CD14-positive monocyte (primary cell): ENCODE data around the gene AIG1. TPM values are rescaled to one million over a fixed set of nuclear protein-coding genes. Genes with fewer than 3 reads are reported as not detected.

Experiments
- DNase-seq, 3 donors: peaks; one replicate each; pipeline ENCODE4 v3.0.0-alpha.2; 2011 to 2022
- H2AFZ ChIP-seq: 2 replicates; pipeline ENCODE4 v1.6.0; 2012; ENCODE audit warnings: mild to moderate bottlenecking, low read depth, low read length, inconsistent platforms; ENCODE audit not compliant: insufficient read depth, poor library complexity, severe bottlenecking
- H3K27ac ChIP-seq, 2 donors: 1 replicate in 1 of 2; 2 replicates in 1 of 2; pipeline ENCODE4 v1.5.1; 2012 to 2013; ENCODE audit warnings: low read length in 2 of 2, control low read depth in 1 of 2, inconsistent platforms in 1 of 2, low read depth in 1 of 2, mild to moderate bottlenecking in 1 of 2
- H3K27me3 ChIP-seq, 2 donors: one replicate each; pipeline versions ENCODE4 v1.6.0 to v1.6.1; 2011 to 2013; ENCODE audit warnings: low read length in 2 of 2; ENCODE audit not compliant: control insufficient read depth in 2 of 2, insufficient read depth in 2 of 2
- H3K36me3 ChIP-seq, 2 donors: replicated peaks in 1 of 2; 1 replicate in 1 of 2; 2 replicates in 1 of 2; pipeline versions ENCODE4 v1.5.1 to v1.6.1; 2012 to 2013; ENCODE audit warnings: low read length in 2 of 2, control low read depth in 1 of 2, inconsistent platforms in 1 of 2, mild to moderate bottlenecking in 1 of 2; ENCODE audit not compliant: insufficient read depth in 2 of 2, control insufficient read depth in 1 of 2
- H3K4me1 ChIP-seq, 2 donors: 1 replicate in 1 of 2; 2 replicates in 1 of 2; pipeline versions ENCODE4 v1.5.1 to v1.6.1; 2012 to 2013; ENCODE audit warnings: low read length in 2 of 2, control low read depth in 1 of 2, inconsistent platforms in 1 of 2, mild to moderate bottlenecking in 1 of 2, moderate library complexity in 1 of 2; ENCODE audit not compliant: insufficient read depth in 2 of 2, control insufficient read depth in 1 of 2
- H3K4me2 ChIP-seq: replicated peaks from 2 replicates; pipeline ENCODE3; 2012; ENCODE audit warnings: low read length, moderate library complexity, mild to moderate bottlenecking; ENCODE audit not compliant: poor library complexity, severe bottlenecking; ENCODE audit errors: extremely low read depth
- H3K4me3 ChIP-seq, 3 experiments: fragments of 200-600 bp in 1 of 3; sonication (generic) in 1 of 3; replicated peaks in 1 of 3; 1 replicate in 2 of 3; 2 replicates in 1 of 3; pipeline ENCODE4 v1.5.1; 2011 to 2013; ENCODE audit warnings: low read length in 3 of 3, mild to moderate bottlenecking in 3 of 3, control low read depth in 2 of 3, low read depth in 2 of 3, inconsistent platforms in 1 of 3, moderate library complexity in 1 of 3
- H3K79me2 ChIP-seq: 2 replicates; pipeline ENCODE4 v1.6.0; 2012; ENCODE audit warnings: mild to moderate bottlenecking, control low read depth, inconsistent platforms, low read length, moderate library complexity; ENCODE audit not compliant: insufficient read depth
- H3K9ac ChIP-seq: 2 replicates; pipeline ENCODE4 v1.6.0; 2017; ENCODE audit warnings: low read length, mild to moderate bottlenecking; ENCODE audit not compliant: insufficient read depth, poor library complexity, severe bottlenecking
- H3K9me3 ChIP-seq, 2 donors: replicated peaks in 1 of 2; 1 replicate in 1 of 2; 2 replicates in 1 of 2; pipeline versions ENCODE4 v1.5.1 to v1.6.1; 2012 to 2013; ENCODE audit warnings: low read length in 2 of 2, control low read depth in 1 of 2; ENCODE audit not compliant: control insufficient read depth in 1 of 2, insufficient read depth in 1 of 2
- H4K20me1 ChIP-seq: 2 replicates; pipeline ENCODE4 v1.6.0; 2012; ENCODE audit warnings: mild to moderate bottlenecking, low read length, control low read depth, moderate library complexity; ENCODE audit not compliant: insufficient read depth
- H3K27ac Mint-ChIP-seq, 7 donors: one replicate each; pipeline ENCODE4 v1.8.0; 2020; ENCODE audit warnings: mild to moderate bottlenecking in 7 of 7, mixed read lengths in 7 of 7, moderate library complexity in 6 of 7, inconsistent platforms in 2 of 7
- H3K27me3 Mint-ChIP-seq, 3 donors: one replicate each; pipeline ENCODE4 v1.8.0; 2021 to 2022; ENCODE audit warnings: low read depth in 3 of 3, mild to moderate bottlenecking in 3 of 3, mixed read lengths in 3 of 3, moderate library complexity in 3 of 3, inconsistent platforms in 1 of 3
- H3K36me3 Mint-ChIP-seq, 2 donors: one replicate each; pipeline ENCODE4 v1.8.0; 2020; ENCODE audit warnings: mixed read lengths in 2 of 2, inconsistent platforms in 1 of 2, mild to moderate bottlenecking in 1 of 2
- H3K4me1 Mint-ChIP-seq: one replicate; pipeline ENCODE4 v1.8.0; 2020; ENCODE audit warnings: mild to moderate bottlenecking, mixed read lengths
- H3K4me3 Mint-ChIP-seq, 2 donors: one replicate each; pipeline ENCODE4 v1.8.0; 2020; ENCODE audit warnings: mild to moderate bottlenecking in 2 of 2, mixed read lengths in 2 of 2, moderate library complexity in 1 of 2
- H3K9me3 Mint-ChIP-seq, 7 donors: one replicate each; pipeline ENCODE4 v1.8.0; 2020 to 2022; ENCODE audit warnings: mixed read lengths in 7 of 7, mild to moderate bottlenecking in 6 of 7, moderate library complexity in 6 of 7, inconsistent platforms in 2 of 7
- WGBS: methylation state at CpG from one replicate; pipeline ENCODE4 v1.1.5; 2013; ENCODE audit warnings: missing lambda C conversion rate; ENCODE audit not compliant: insufficient coverage; 5-methylcytosine and 5-hydroxymethylcytosine counted together
- intact Hi-C, 2 donors: fragments of 100-400 bp; cut with micrococcal nuclease; formaldehyde crosslinking; loops; one replicate each; pipeline versions ENCODE4 v1.15.0 to v1.15.1; 2023
- polyA plus RNA-seq, 3 donors: library from polyadenylated mRNA; depleted of rRNA in 1 of 3; unstranded in 2 of 3; stranded (reverse) in 1 of 3; fragments of 300-500 nt in 2 of 3; fragments of >200 nt in 1 of 3; fragmentation: Illumina TruSeq in 2 of 3; gene quantifications; 1 replicate in 2 of 3; 2 replicates in 1 of 3; pipeline ENCODE4 v1.2.3, GENCODE V29; 2012 to 2021
- TF ChIP-seq, protein P1 (sequence below): fragments of 200-600 bp; IDR thresholded peaks from one replicate; pipeline ENCODE4 v1.8.0; 2022; ENCODE audit warnings: antibody characterized with exemption, mild to moderate bottlenecking

AIG1 gene
- polyA plus RNA-seq, 3 donors: 6.7 to 7.6 (median 6.8) TPM

DNA sequence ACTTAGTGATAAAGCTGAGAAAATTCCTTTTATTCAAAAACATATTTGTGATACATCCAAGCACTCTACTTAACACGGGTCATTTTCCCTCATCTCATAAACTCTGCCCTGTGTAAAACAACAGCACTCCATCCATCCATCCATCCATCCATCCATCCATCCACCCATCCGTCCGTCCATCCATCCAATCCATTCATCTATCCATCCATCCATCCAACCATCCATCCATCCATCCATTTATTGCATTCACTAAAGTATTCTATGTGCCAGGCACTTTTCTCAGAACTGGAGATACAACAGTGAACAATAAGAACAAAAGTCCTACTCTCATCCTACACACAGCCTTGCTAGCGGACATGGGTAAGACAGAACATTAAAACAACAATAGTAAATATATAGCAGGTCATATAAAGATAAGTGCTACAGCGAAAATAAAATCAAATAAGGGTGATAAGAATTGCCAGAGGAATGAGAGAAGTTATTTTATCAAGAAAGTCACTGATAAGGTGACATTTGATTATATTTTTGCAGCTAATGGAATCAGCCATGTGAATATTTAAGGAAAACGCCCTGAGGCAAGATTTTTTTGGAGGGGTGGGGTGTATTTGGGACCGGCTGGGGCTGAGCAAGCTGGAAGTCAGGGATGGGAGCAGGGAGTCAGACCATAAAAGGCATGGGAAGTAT, 311.7 kb downstream of the AIG1 start:
- no peak overlapping the region for H3K9ac ChIP-seq
- no peaks in the 10 kb centered on the region for H3K9me3 ChIP-seq
- no peaks in the 10 kb centered on the region for H3K27me3 ChIP-seq
- H4K20me1 ChIP-seq: no peaks in the 10 kb centered on the region
- DNase-seq: no peak
- intact Hi-C loops: no loop called here
- no peaks in the 10 kb centered on the region for H3K79me2 ChIP-seq
- no peak overlapping the region for H3K4me2 ChIP-seq
- H3K4me1 ChIP-seq: no peaks in the 10 kb centered on the region
- peaks cover 5% of the 10 kb centered on the region for H3K4me1 Mint-ChIP-seq
- no peak overlapping the region for H3K27ac ChIP-seq
- peaks cover 0 to 3% (median 0%) of the 10 kb centered on the region in 7 donors for H3K9me3 Mint-ChIP-seq
- 91% methylated on average over 6 of the region's 7 CpGs for WGBS
- H3K27me3 Mint-ChIP-seq: peaks cover 0 to 2% (median 1%) of the 10 kb centered on the region in 3 donors
- H2AFZ ChIP-seq: no peak overlapping the region
- H3K36me3 Mint-ChIP-seq: no peaks in the 10 kb centered on the region
- H3K27ac Mint-ChIP-seq: no peak overlapping the region
- H3K4me3 ChIP-seq: no peak overlapping the region
- no peaks in the 10 kb centered on the region for H3K36me3 ChIP-seq
- no peak overlapping the region for H3K4me3 Mint-ChIP-seq
- TF ChIP-seq, protein P1, sequence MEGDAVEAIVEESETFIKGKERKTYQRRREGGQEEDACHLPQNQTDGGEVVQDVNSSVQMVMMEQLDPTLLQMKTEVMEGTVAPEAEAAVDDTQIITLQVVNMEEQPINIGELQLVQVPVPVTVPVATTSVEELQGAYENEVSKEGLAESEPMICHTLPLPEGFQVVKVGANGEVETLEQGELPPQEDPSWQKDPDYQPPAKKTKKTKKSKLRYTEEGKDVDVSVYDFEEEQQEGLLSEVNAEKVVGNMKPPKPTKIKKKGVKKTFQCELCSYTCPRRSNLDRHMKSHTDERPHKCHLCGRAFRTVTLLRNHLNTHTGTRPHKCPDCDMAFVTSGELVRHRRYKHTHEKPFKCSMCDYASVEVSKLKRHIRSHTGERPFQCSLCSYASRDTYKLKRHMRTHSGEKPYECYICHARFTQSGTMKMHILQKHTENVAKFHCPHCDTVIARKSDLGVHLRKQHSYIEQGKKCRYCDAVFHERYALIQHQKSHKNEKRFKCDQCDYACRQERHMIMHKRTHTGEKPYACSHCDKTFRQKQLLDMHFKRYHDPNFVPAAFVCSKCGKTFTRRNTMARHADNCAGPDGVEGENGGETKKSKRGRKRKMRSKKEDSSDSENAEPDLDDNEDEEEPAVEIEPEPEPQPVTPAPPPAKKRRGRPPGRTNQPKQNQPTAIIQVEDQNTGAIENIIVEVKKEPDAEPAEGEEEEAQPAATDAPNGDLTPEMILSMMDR: no peak

DNA sequence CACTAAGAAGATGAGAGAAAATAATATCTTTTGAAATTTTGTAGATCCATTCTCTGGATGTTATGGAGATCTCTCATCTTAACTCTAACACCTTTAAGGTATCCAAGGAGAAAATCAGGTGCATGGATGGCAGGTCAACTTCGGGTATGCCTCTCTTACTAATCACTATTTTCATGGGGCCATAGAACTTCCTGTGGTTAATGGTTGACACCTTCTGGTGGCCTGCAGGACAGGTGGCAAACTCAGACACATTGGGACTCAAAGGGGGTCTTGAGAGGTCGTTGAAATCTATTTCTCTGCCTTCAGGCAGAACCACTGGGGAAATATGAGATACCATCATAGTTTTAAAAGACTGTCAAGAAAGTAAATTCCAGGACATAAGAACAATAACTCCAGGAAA, 313.3 kb downstream of the AIG1 start:
- H3K27ac Mint-ChIP-seq: no peak overlapping the region
- H3K4me3 ChIP-seq: no peak overlapping the region
- no peaks in the 10 kb centered on the region for H3K27me3 ChIP-seq
- intact Hi-C loops: no loop called here
- H3K4me1 Mint-ChIP-seq: peaks cover 3% of the 10 kb centered on the region
- no peaks in the 10 kb centered on the region for H3K4me1 ChIP-seq
- H3K9me3 ChIP-seq: no peaks in the 10 kb centered on the region
- no peaks in the 10 kb centered on the region for H3K36me3 ChIP-seq
- TF ChIP-seq, protein P1: no peak
- no peak overlapping the region for H3K27ac ChIP-seq
- H3K4me2 ChIP-seq: no peak overlapping the region
- peaks cover 0 to 2% (median 1%) of the 10 kb centered on the region in 3 donors for H3K27me3 Mint-ChIP-seq
- no peak overlapping the region for H3K9ac ChIP-seq
- no CpG with 5 or more reads among the region's 2 CpGs for WGBS
- no peaks in the 10 kb centered on the region for H3K36me3 Mint-ChIP-seq
- H2AFZ ChIP-seq: no peak overlapping the region
- no peak overlapping the region for H3K4me3 Mint-ChIP-seq
- peaks cover 0 to 7% (median 4%) of the 10 kb centered on the region in 7 donors for H3K9me3 Mint-ChIP-seq
- no peaks in the 10 kb centered on the region for H4K20me1 ChIP-seq
- DNase-seq: no peak
- H3K79me2 ChIP-seq: no peaks in the 10 kb centered on the region
